Measurements from ENCODE around the gene FGFBP3.

Gene FGFBP3

DNA sequence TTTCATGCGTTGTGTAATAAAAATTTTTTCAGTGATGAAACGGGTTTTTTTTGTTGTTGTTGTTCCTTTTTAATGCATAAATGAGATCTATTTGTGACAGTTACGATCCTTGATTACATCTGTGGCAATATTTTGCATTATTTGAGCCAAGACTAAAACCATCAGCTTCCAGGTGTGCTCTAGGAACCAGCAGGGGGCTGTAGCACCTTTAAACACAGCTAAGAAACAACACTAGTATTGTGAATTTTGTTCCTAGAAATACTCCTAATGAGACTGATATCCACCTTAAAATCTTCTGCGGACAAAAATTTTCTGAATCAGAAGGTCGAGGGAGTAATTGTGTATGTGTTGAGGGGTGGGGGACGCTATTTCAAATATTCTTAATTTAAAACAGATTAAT lies 52.6 kb downstream of the FGFBP3 start:
- in situ Hi-C loops (cut with HindIII; ENCODE audit: low sequenced_read_pairs) = no loop called here
